Right ventricle myocardium superior (tissue), 1 donor: Measurements from ENCODE around the gene PRRC2C. TPM values are rescaled to one million over a fixed set of nuclear protein-coding genes. Genes with fewer than 3 reads are reported as not detected.
"Not testable (repeated sequence)": the region's sequence is repeated elsewhere in the genome, so short reads cannot be mapped to it uniquely, and the experiment has no call there.

Experiments
- ATAC-seq: fragments of 200-7000 bp; cut with Tn5 transposase; one replicate; pipeline ENCODE4 v1.9.1; 2020; ENCODE audit warnings: mild to moderate bottlenecking; ENCODE audit not compliant: poor library complexity
- DNase-seq: peaks from one replicate; pipeline ENCODE4 v3.0.0-alpha.2; 2020
- intact Hi-C: fragments of 100-400 bp; cut with DNase I; formaldehyde crosslinking; loops from one replicate; pipeline ENCODE4 v1.11.2; 2022
- long read RNA-seq: library from polyadenylated mRNA; unstranded; transcript quantifications from one replicate; pipeline ENCODE4 v2.0.0, GENCODE V29; 2021
- total RNA-seq: library from RNA; stranded (reverse); fragmentation: NEBNext Ultra II Directional; extraction: Animal tissue kit (Norgen Biotek cat#: 25700); gene quantifications from one replicate; pipeline ENCODE4 v1.2.1, GENCODE V29; 2021
- donor health status: DM: no; HTN: yes; CAD: no; lungs with severe emphysema.

The PRRC2C gene
- 40.3 TPM for total RNA-seq
- long read RNA-seq, partial matches to known transcripts: 20 of 24 reads
- long read RNA-seq, other reads (novel, unspliced or antisense): 3 of 24 reads

DNA sequence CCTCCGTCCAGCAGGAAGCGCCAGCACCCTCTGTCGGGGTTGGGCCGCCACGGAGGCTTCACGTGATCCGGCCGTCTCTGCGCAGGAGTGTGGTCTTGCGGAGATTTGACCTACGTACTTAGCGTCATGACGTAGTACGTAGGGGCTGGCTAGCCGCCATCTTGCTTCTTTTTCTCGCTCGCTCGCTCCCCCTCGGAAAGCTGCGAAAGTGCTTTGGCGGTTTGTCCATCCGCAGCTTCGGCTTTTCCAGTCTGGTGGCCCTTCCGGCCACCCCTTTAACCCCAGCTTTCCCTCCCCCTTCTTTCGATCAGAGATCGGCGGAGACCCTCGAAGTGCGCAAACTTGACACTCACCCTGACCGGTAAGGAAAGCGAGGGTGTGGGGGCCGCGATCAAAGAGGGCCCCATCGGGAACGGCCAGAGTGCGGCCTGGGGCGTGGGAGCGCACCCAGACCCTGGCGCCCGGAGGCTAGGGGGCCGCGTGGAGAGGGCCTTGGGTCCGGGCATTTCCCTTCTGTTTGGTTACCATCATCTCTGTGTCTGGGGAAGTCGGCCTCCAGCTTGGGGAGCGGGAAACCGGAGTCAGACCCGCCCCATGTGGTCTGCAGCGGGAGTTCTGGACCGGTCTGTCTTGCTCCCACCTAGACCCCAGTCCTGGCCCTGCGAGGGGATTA lies at the start of gene PRRC2C:
Gene PRRC2C (plus strand): TSS at position 156 of the 673 bp plus-strand sequence. CDS start 26,559 bp downstream, outside the sequence.
- intact Hi-C loops: no loop called here
- ATAC-seq (peak; percentile 99), DNase-seq (peak; percentile 99)

DNA sequence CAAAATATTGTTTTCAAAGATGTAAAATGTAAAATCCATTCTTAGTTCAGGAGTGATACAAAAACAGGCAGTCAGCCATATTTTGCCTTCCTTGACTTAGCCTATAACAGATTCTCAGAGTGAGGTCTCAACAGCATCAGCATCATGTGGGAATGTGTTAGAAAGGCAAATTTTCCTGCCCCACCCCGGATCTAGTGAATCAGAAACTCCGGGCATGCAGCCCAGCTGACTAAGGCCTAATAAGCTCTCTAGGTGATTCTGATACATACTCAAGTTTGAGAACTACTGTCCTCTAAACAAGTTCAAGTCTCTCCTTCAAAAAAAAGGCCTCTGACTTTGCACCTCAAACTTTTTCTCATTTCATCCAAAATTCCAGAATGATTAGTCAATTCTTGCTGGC lies 46.9 kb upstream of the PRRC2C start:
- DNase-seq (peak; percentile 47), ATAC-seq (no peak)
- intact Hi-C loops: no loop called here

DNA sequence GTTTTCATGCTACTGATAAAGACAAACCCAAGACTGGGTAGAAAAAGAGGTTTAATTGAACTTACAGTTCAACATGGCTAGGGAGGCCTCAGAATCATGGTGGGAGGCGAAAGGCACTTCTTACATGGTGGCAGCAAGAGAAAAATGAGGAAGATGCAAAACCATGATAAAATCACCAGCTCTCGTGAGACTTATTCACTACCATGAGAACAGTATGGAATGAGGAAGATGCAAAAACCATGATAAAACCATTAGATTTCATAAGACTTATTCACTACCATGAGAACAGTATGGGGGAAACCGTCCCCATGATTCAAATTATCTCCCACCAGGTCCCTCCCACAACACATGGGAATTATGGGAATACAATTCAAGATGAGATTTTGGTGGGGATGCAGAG lies 45.1 kb upstream of the PRRC2C start:
- DNase-seq, intact Hi-C loops, ATAC-seq: not testable (repeated sequence)

DNA sequence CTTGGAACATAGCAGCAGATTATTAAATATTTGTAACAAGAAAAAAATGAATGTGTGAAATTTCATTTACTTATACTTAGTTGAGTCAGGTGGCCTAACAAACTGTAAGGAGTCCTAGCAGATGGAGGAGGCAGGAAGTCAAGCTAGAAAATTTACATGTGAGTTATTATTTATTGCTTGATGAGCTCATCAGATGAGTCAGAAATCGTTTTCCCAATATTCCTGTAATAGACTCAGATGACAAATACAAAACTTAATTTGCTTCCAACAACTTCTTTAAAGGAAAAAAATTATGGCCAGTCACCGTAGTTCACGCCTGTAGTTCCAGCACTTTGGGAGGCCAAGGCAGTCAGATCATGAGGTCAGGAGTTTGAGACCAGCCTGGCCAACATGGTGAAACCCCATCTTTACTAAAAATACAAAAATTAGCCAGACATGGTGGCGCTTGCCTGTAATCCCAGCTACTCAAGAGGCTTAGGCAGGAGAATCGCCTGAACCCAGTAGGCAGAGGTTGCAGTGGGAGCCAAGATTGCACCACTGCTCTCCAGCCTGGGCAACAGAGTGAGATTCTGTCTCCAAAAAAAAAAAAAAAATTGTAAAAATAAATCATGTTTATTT lies 43.9 kb upstream of the PRRC2C start:
- intact Hi-C loops, DNase-seq, ATAC-seq: not testable (repeated sequence)

DNA sequence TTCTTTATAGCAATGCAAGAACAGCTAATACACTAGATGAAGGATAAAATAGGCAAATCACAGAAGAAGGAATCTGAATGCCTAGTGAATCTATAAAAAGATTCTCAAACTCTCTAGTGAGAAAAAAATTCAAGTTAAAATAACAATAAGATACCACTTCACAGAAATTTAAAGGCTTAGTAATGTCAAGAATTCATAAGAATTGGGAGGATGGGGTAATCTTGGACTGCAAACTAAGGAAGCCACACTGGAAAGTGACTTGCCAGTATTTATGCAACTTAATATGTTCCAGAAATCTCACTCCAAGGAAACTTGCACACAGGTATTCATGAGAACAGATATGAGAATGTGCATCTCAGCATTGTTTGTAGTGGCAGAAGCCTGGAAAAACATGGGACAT lies 38.9 kb upstream of the PRRC2C start:
- ATAC-seq (no peak), DNase-seq (no peak)
- intact Hi-C loops: no loop called here

DNA sequence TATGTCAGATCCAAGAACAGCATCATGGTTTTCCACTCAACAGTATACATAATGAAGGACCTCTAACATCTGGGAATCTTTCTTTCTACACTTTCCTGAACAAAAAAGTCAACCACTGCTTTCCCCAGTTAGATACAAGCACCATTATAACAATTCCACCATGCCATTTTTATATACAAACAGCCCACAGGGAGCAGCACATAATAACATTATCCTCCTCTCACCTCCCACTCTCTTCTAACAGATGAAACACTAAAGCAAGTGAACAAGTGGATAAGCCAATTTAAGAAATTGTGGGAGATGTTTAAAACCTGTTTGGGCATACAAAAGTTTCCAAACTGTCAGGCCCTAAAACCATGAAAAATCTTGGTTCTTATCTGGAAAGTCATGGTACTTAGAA lies 29.4 kb upstream of the PRRC2C start:
- ATAC-seq: no peak
- intact Hi-C loops: no loop called here
- DNase-seq: no peak

DNA sequence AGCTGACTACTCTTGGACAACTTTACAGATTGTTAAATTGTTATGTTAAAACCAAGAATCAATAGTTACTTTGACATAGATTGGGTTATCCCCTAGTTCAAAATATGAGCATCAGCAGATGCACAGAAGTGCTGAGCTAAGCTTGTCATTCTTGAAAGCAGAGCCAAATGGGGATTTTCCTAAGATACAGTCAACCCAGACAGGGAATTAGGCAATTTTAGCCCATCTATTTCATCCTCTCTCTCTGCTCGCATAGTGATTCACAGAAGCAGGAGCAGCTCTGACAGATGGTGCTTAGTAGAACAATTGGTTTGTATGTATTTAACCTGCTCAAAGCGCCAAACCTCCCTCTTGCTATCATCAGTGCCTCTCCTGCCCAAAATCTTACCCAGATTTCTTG lies 27.9 kb upstream of the PRRC2C start:
- intact Hi-C loops: no loop called here
- ATAC-seq: no peak
- no peak for DNase-seq

DNA sequence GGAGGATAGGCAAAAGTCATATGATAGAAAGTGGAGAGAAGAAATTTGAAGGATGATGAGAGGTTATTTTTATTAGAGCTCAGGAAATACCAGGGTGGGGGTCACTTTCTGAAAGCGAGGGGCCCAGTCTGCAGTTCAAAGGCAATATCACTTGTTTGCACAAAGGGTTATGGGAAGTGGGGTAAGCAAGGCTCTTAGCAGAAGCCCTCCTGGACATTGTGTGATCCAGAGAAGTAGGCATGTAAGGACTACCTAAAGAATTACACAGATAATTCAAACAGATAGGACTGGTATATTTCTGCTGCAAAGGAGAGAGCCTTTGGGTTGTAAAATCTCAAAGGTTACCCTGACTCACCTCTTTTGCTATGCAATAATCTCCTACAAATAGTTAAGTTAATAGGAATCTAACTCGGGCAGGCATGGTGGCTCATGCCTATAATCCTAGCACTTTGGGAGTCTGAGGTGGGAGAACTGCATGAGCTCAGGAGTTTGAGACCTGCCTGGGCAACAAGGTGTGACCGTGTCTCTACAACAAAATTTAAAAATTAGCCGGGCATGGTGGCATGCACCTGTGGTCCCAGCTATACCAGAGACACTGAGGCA lies 25.2 kb upstream of the PRRC2C start:
- ATAC-seq (no peak), DNase-seq (no peak)
- intact Hi-C loops: no loop called here

DNA sequence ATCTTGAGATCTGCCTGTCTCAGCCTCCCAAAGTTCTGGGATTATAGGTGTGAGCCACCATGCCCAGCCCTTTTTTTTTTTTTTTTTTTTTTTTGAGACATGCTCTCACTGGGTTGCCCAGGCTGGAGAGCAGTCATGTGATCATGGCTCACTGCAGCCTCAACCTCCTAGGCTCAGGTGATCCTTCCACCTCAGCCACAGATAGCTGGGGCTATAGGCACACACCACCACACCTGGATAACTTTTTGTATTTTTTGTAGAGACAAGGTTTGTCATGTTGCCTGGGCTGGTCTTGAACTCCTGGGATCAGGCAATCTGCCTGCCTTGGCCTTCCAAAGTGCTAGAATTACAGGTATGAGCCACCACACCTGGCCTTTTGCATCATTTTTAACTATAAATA lies 17.7 kb upstream of the PRRC2C start:
- intact Hi-C loops: no loop called here
- no peak for ATAC-seq
- no peak for DNase-seq

DNA sequence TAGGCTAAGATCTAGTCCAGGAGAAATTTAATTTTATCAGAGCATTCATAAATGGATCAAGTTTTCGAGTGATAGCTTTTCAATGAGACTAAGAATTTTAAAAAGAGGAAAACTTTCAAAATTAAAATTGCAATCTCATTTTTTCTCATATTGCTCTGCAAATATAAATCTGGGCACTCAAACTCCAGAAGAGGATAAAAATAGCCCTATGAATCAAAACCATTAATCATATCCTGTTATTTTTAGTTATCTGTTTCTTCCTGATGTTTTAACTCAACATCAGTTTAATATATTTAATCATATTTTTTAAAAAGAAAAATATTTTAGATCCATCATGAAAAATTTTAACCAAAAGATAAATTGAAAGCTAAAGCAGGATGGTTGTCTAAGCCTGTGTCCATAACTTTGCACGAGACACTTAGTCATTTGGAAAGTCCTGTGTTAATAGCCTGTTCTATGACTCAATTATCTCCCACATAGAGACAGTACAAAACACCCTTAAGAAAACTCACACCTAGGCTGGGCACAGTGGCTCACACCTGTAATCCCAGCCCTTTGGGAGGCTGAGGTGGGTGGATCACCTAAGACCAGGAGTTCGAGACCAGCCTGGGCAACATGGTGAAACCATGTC lies 17.1 kb upstream of the PRRC2C start:
- intact Hi-C loops: no loop called here
- no peak for ATAC-seq

DNA sequence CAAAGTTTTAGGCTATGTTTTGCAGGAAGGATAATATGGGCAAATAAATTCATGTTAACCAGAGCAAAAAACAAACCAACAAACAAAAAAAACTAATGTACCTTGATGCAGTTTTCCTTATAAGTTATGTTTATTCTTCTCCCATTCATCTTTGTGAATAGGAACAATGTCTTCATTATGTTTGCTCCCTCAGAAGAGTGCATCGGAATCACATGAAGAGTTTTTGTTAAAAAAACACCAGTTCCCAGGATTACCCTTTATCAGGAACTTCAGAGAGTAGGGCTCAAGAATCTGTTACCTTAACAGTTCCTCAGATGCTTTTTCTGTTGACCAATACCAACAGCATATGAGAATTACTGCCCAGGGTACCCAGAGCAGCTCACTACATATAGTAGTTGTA lies 14.6 kb upstream of the PRRC2C start:
- DNase-seq (no peak), ATAC-seq (no peak)
- intact Hi-C loops: no loop called here

More for the DNA sequence above, 17.1 kb upstream of the PRRC2C start:
- no peak for DNase-seq

DNA sequence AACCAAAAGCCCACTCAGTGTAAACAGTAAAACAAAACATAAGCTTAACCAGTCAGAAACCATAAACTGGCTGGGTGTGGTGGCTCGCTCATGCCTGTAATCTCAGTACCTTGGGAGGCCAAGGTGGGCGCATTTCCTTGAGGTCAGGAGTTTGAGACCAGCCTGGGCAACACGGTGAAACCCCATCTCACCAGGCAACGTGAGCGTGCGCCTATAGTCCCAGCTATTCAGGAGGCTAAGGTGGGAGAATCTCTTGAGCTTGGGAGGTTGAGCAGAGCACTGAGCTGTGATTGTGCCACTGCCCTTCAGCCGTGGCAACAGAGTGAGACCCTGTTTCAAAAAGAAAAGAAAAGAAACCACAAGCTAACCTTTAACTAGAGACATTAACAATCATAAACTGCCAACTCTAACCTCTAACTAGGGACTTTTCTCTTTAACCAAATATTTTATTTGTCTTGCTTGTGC lies 13.1 kb upstream of the PRRC2C start:
- intact Hi-C loops: no loop called here
- DNase-seq: no peak
- no peak for ATAC-seq

DNA sequence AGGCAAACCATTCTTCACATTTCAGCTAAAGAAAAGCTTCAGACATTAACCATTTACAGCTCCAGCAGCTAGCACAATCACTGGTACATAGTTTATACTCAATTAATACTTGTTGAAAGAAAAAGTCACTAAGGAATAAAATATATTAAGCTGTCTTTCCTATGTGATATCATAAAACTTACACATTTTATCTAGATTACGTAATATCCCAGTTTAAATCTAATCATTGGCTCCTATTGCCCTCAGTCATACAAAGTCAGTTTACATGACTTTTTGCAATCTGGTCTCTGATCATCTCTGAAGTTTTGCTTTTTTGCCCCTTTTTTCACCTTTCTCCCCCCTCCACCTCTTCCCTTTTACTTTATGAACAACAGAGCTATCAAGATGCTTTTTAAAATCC lies 8.5 kb upstream of the PRRC2C start:
- intact Hi-C loops: no loop called here
- ATAC-seq (no peak), DNase-seq (no peak)

DNA sequence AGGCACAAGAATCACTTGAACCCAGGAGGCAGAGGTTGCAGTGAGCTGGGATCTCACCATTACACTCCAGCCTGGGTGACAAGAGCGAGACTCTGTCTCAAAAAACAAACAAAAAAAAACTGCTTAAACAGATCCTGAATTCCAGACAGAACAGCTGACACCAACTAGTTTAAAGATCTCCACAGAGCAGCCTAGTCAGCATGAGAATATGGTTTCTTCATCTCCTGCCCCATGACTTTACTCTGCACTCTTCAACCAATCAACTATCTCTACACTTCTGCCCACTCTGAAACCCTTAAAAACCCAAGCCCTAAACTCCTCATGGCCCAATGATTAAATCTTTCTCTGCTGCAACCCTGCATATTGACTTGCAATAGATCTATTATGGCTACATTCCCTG lies 7.5 kb upstream of the PRRC2C start:
- no peak for ATAC-seq
- no peak for DNase-seq
- intact Hi-C loops: no loop called here

DNA sequence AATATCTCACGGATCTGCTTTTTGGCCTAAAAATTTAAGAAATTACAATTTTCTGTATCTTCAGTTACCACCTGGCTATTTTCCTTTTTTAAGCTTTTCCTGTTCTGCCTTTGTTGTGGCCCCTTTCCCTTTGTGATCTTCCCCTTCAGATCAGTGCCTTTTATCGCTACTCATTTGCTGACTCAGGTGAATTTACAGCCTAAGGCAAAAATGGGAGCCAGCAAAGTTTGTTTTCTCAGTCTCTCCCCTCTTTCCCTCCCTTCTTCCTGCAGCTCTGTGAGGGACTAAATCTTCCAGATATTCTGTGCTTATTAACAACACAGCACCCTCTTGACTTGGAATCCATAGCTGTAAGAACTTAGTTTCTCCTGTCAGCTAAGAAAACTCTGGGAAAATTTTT lies 5.3 kb upstream of the PRRC2C start:
- DNase-seq (no peak), ATAC-seq (no peak)
- intact Hi-C loops: no loop called here

DNA sequence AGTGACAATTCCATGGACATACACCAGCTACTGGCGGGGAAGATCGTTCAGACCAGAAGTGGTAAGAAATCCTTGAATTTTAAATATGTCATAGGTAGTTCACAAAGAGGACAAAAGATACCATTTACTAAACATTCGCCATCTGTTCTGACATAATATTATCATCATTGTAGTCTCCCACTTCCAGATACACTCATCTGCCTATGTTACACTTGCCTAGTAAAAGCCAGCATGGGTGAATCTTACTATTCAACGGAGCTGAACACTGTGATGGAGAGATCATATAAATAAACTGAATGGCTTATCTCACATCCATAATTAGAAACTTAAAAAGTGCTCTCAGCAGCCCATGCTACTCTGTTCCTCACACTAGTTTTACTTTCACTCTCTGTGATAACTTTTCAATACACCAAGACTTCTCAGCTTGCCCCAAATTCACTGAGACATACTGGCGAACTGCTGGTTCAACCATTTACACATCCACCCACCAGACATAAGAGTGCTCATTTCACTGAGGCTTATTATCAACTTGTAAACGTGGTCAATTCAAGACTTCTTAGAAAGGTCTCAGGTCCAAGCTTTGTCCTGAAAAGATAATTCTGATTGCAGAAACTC lies 463 bp upstream of the PRRC2C start:
- ATAC-seq (peak; percentile 53), DNase-seq (no peak)
- intact Hi-C loops: no loop called here

DNA sequence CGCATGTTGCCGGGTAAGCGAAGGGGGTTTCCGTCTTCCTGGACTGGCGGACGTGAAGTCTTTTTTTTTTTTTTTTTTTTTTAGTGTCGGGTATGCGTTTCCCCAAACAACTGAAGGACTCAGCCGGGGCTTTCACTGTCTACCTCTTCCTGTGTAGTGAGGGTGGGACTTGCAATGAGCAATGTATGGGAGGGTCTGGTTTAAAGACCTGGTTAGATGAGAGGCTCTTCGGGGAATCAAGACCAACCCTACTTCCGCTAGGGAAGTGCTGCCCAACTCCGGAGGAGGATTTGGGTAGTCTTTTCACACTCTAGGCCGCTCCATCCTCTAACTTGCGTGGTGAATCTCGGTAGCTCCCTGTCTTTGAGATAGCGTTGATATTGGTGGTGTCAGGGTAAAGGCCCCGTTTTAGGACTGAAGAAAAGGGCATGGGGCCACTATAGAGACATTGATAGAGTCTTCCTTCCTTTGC lies 754 bp downstream of the PRRC2C start:
- DNase-seq (no peak), ATAC-seq (peak; percentile 21)
- intact Hi-C loops: no loop called here

DNA sequence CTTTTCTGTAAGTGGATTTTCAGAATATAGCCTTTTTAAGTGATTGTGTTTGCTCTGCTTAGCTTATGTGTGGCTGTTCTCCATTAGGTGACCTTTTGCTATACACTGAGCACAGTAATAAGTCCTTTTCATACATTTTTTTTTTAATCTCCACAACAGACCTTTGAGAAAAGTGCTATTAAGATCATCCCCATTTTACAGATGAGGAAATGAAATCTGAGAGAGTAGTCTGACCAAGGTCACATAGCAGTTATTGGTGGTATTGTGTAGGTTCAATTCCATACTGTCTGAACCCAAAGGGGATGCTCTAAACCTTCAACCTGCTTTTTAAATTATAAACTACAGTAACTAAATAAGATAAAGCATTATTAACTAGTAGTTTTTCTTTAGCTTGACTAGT lies 1.7 kb downstream of the PRRC2C start:
- DNase-seq (no peak), ATAC-seq (no peak)
- intact Hi-C loops: no loop called here
